Measurements from ENCODE around the gene RHCG.

RHCG gene

DNA sequence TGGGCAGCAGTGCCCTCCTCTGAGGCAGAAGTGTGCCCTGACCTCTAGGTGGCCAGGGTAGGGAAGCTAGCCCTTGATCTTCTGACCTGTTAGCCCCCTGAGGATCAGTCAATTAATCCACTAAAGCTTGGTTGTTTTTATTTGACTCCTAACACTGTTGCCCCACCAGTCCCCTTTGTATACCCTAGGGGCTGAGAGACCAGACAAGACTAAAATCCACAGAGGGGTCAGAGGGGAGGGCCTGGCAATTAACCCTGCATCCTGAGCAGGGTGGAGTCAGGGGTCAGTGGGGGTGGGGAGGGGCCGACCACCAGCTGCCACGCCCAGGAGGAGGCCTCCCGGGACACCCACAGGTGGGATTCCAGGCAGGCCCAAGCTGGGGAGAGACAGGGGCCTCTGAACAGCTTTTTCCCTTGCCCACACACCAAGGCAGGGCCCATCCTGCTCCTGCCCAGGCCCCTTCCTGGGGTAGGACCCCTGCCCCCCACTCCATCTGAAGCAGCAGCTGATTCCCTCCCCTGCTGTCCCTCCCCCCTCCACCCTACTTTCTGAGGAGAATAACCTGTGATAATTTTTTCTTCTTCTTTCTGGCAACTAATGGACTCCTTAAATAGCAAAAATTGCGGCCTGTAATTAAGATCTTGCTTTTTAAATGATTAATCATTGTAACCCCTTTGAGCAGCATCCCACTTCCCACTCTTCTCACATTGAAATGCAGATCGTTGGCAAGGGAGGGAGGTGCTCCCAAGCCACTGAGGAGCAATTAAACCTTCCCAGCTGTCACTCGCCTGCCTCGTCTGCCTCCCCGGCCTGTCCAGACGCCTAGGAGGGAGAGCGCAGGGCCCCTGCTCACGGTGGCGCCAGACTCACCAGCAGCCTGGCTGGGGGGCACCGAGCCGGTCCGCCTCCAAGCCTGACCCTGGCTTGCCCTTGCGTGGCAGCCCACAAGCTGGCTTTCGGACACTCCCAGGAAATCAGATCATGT lies 51.9 kb downstream of the RHCG start:
- no peak for DNase-seq (ENCODE audit: low read depth)

GRCh38 chr15:89443581-89443980 lies 52.8 kb downstream of the RHCG start:
- DNase-seq (ENCODE audit: low read depth), result no peak

DNA sequence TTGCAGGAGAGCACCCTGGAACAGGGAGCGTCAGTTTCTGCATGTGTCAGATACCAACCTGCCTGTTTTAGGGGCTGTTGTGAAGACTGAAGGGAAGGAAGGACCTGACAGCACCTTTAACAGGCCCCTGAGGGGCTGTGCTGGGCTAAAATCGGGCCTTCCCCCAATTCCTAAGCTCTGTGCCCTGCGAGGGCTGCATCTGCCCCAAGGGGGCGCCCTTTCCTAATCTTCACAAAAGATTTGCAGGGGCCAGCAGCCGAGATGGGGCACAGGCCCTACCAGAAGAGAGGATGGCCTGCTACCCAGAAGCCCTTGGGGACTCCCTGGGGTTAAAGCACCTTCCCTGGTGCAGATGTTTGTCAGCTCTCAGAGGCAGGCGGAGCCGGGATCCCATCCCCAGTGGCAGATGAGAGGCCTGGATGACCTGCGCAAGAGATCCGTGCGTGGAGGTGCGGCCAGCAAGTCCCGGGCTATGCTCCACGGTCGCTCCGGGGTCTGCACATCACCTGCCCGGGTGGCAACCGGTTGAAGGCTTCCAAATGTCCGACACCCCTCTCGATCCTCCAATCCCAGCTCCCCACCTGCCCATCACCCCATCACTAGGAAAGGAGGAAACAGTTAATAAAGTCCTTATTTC lies 53.6 kb downstream of the RHCG start:
- peak; percentile 24 for DNase-seq (ENCODE audit: low read depth)

DNA sequence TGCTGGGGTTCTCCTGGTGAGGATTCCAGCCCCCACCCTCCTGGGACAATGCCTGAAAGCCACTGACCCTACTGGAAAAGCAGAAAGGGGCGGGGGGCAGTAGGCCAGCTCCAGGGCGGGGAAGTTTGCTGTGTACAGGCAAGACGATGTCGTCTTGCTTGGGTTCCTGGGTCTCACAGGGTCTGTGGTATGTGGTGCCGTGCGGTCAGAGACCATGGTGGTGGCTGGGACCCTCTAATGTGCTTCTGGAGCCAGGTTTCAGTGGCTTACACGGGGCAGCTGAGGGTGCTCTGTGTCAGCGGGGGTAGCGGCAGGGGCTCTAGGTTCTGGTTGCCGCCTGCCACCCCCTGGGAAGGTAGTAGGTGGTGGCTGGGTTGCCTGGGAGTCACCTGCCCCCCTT lies 54.2 kb downstream of the RHCG start:
- DNase-seq (ENCODE audit: low read depth), result no peak

GRCh38 chr15:89441295-89441812 lies 55.0 kb downstream of the RHCG start:
- DNase-seq (ENCODE audit: low read depth), result no peak

GRCh38 chr15:89439764-89440163 lies 56.6 kb downstream of the RHCG start:
- DNase-seq (ENCODE audit: low read depth), result no peak

DNA sequence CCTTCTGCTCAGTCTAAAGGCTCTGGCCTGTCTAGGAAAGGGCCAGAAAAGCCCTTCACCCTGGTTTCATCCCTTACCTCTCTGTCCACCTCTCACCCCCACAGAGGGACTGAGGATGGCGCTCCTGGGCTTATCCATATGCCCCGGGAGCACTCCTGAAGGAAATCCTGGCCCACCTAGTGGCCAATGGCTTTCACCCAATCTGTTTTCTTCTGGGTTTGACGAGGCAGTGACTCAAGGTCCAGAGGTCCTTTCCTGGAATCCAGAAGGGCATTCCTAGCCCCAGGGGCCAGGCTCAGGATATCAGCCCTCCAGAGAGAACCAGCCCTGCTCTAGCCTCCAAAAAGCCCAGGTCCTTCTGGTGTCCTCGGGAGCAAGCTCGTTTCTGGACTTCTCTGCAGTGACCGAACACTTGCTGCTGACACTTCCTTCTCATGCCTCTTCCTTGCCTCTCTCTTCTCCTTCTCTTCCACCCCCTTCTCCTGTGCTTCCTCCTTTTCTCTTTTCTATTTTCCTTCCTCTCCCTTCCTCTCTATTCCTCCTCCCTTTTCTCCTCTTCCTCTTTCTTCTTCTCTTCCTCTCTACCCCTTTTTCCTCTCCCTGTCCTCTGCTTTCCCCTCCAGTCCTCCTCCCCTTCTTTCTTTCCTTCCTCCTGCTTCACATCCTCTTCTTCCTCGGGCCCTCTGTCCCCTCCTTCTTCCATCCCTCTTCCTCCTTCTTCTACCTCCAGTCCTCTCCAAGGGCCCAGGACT lies 59.6 kb downstream of the RHCG start:
- DNase-seq (ENCODE audit: low read depth), result no peak

- no peak for DNase-seq (ENCODE audit: low read depth)
Measured at GRCh38 chr15:89435362-89435761, 61.0 kb downstream of the RHCG start.

DNA sequence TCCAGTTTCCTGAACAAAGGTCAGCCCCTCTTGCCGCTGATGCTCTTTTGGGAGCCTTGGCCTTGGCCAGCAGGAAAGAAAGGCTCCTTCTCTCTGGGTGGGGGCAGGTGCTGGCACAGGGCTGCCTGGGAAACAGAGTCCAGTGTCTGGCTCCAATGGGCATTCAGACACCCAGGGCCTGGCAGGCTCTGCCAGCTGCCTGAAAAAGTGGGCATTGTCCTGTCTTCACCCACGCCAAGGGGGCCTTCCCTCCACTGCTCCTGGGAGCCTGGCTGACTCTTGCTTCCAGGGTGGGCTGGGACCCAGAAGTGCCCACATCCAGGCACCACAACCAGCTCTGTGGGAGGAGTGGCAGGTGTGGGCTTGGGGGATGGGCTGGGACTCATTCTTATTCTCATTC lies 62.7 kb downstream of the RHCG start:
- no peak for DNase-seq (ENCODE audit: low read depth)

GRCh38 chr15:89430530-89431341 lies 65.6 kb downstream of the RHCG start:
- peak; percentile 43 for DNase-seq (ENCODE audit: low read depth)

DNA sequence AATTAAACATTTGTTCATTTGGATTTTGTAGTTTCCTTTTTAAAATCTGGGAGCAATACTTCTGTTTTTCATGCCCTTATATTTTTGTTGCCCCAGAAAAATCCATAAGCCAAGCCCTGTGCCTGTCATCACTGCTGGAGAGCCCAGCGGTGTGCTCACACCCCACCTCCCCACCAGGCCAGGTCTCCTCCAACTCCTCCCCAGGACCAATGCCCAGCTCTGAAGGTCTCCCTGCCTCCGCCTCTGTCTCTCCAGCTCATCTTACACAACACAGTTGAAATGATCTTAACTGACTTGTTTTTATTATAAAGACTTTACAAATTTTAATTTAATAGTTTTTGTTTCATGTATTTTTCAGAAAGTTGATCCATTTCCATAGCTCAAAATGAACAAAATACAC lies 66.4 kb downstream of the RHCG start:
- DNase-seq (ENCODE audit: low read depth), result no peak

GRCh38 chr15:89429023-89429422 lies 67.4 kb downstream of the RHCG start:
- no peak for DNase-seq (ENCODE audit: low read depth)

- no peak for DNase-seq (ENCODE audit: low read depth)
Measured at GRCh38 chr15:89428246-89428645, 68.1 kb downstream of the RHCG start.

GRCh38 chr15:89426500-89426899 lies 69.9 kb downstream of the RHCG start:
- no peak for DNase-seq (ENCODE audit: low read depth)

GRCh38 chr15:89423981-89424380 lies 72.4 kb downstream of the RHCG start:
- no peak for DNase-seq (ENCODE audit: low read depth)

All from HS-27A (cell line).